Esophagus squamous epithelium (tissue), 4 donors: ENCODE results near the gene GTF3C6.

Source experiments
- CTCF ChIP-seq, 6 experiments: fragments of 450-650 bp in 4 of 6; fragments of 200-600 bp in 2 of 6; sonication (generic) in 2 of 6; IDR thresholded peaks; one replicate each; pipeline ENCODE4 v1.5.1; 2016 to 2019; ENCODE audit warnings: antibody characterized with exemption in 6 of 6, mild to moderate bottlenecking in 4 of 6, moderate library complexity in 4 of 6
- POLR2A ChIP-seq, 4 donors: fragments of 450-650 bp; IDR thresholded peaks; one replicate each; pipeline ENCODE4 v1.6.1; 2017; ENCODE audit warnings: antibody characterized with exemption in 4 of 4, mild to moderate bottlenecking in 4 of 4, moderate library complexity in 3 of 4

GRCh38 chr6:110951008-110951407 lies 7.5 kb upstream of the GTF3C6 start:
- TF ChIP-seq CTCF (IDR thresholded peaks at IDR 0.05) = no peak
- TF ChIP-seq POLR2A (IDR thresholded peaks at IDR 0.05) = no peak
